GM20000 (cell line): Measurements from ENCODE around the gene CHST2.

Experiments used
- DNase-seq: peaks from one replicate; pipeline ENCODE4 v3.0.0; 2012; ENCODE audit warnings: low spot score
- CTCF ChIP-seq: IDR thresholded peaks from 2 replicates; pipeline ENCODE4 v1.5.1; 2012; ENCODE audit warnings: mild to moderate bottlenecking, control low read depth; ENCODE audit errors: extremely low read depth, missing control alignments

Gene CHST2

GRCh38 chr3:143151004-143151731 lies 31.6 kb downstream of the CHST2 start:
- no peak for TF ChIP-seq CTCF
- no peak for DNase-seq

- no peak for DNase-seq
- no peak for TF ChIP-seq CTCF
These were observed 32.5 kb downstream of the CHST2 start for GRCh38 chr3:143152043-143152442.

- TF ChIP-seq CTCF: no peak
- no peak for DNase-seq
These were observed 36.2 kb downstream of the CHST2 start for GRCh38 chr3:143155756-143156155.

GRCh38 chr3:143158014-143158988 lies 38.7 kb downstream of the CHST2 start:
- no peak for TF ChIP-seq CTCF
- DNase-seq: peak; percentile 47

GRCh38 chr3:143160437-143160836 lies 40.9 kb downstream of the CHST2 start:
- no peak for TF ChIP-seq CTCF
- DNase-seq: no peak

- no peak for TF ChIP-seq CTCF
- no peak for DNase-seq
These were observed 44.1 kb downstream of the CHST2 start for GRCh38 chr3:143163562-143164100.

GRCh38 chr3:143165211-143165610 lies 45.6 kb downstream of the CHST2 start:
- DNase-seq: no peak
- no peak for TF ChIP-seq CTCF

DNA sequence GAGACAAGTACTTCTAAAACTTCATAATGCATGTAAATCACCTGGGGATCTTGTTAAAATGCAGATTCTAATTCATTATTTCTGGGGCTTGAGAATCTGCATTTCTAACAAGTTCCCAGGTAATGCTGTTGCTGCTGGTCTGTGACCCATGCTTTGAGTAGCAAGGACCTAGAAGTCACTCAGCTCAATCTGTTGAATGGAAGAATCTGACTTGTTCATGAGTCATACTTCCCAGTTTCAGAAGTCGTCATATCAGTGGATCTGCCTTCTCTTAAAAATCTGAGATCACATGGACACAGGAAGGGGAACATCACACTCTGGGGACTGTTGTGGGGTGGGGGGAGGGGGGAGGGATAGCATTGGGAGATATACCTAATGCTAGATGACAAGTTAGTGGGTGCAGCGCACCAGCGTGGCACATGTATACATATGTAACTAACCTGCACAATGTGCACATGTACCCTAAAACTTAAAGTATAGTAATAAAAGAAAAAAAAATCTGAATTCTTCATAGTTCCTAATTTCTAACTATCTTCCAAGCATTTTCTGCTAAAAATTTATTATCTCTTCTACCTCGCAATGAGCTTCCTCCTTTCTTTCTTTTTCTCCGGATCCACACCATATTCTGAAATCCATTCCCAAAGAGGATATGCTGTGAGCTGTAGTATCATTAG lies 46.2 kb downstream of the CHST2 start:
- DNase-seq: peak; percentile 47
